HG03097 (cell line): Measurements from ENCODE around the gene KIAA0930.
"Not testable (repeated sequence)": the region's sequence is repeated elsewhere in the genome, so short reads cannot be mapped to it uniquely, and the experiment has no call there.

Source experiments
- ATAC-seq: cut with Tn5 transposase; IDR thresholded peaks from one replicate; pipeline ENCODE4 v1.9.1; 2021; ENCODE audit not compliant: unreplicated experiment, low FRiP score

The KIAA0930 gene

GRCh38 chr22:45204819-45205218, 35.9 kb downstream of the KIAA0930 start:
- ATAC-seq, result no peak

GRCh38 chr22:45204241-45204640, 36.5 kb downstream of the KIAA0930 start:
- ATAC-seq, result no peak

- ATAC-seq, result no peak
These were observed 37.3 kb downstream of the KIAA0930 start for GRCh38 chr22:45203150-45203951.

- ATAC-seq, result no peak
These were observed 38.2 kb downstream of the KIAA0930 start for GRCh38 chr22:45202333-45203149.

GRCh38 chr22:45201678-45202332, 38.9 kb downstream of the KIAA0930 start:
- no peak for ATAC-seq

- ATAC-seq, result no peak
These were observed 39.7 kb downstream of the KIAA0930 start for GRCh38 chr22:45200860-45201511.

GRCh38 chr22:45200230-45200629, 40.5 kb downstream of the KIAA0930 start:
- ATAC-seq, result no peak

- no peak for ATAC-seq
These were observed 41.0 kb downstream of the KIAA0930 start for GRCh38 chr22:45199723-45200122.

- no peak for ATAC-seq
These were observed 42.3 kb downstream of the KIAA0930 start for GRCh38 chr22:45198463-45198795.

- ATAC-seq, result no peak
These were observed 42.9 kb downstream of the KIAA0930 start for GRCh38 chr22:45197606-45198462.

GRCh38 chr22:45196926-45197605, 43.6 kb downstream of the KIAA0930 start:
- ATAC-seq, result no peak

- ATAC-seq, result no peak
These were observed 44.4 kb downstream of the KIAA0930 start for GRCh38 chr22:45196308-45196707.

- no peak for ATAC-seq
These were observed 45.1 kb downstream of the KIAA0930 start for GRCh38 chr22:45195616-45196015.

GRCh38 chr22:45194686-45195085, 46.0 kb downstream of the KIAA0930 start:
- ATAC-seq, result no peak

- no peak for ATAC-seq
These were observed 48.0 kb downstream of the KIAA0930 start for GRCh38 chr22:45192701-45193187.

- ATAC-seq, result not testable (repeated sequence)
These were observed 48.9 kb downstream of the KIAA0930 start for GRCh38 chr22:45191746-45192145.

GRCh38 chr22:45190202-45190872, 50.4 kb downstream of the KIAA0930 start:
- no peak for ATAC-seq

- no peak for ATAC-seq
These were observed 51.9 kb downstream of the KIAA0930 start for GRCh38 chr22:45188779-45189178.

GRCh38 chr22:45187891-45188290, 52.8 kb downstream of the KIAA0930 start:
- ATAC-seq, result no peak
